Measurements from ENCODE around the gene UFSP2. TPM values are rescaled to one million over a fixed set of nuclear protein-coding genes. Genes with fewer than 3 reads are reported as not detected.

The UFSP2 gene
- total and polyA plus RNA-seq, 4 donors, result 35.9 to 83.3 (median 50.4) TPM

DNA sequence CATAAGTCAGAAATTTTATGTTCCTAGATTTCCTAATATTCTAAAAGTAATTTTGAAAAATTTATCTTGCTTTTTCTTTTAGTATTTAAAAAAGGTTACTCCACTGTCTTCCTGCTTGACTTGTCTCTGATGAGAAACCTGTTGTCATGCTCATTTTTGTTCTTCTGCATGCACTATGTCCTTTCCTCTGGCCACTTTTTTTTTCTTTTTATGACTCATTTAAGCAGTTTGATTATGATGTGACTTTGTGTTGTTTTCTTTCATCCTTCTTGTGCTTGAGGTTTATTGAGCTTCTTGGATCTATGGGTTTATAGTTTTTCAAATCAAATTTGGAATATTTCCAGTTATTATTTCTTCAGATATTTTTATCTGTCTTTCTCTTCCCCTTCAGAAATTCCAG, 12.0 kb upstream of the UFSP2 start:
- Histone ChIP-seq H3K9me3 (ENCODE audit: control insufficient read depth, insufficient read depth, low read length) (no peaks in the 10 kb centered on the region), H3K36me3 (ENCODE audit: control insufficient read depth, insufficient read depth, low read length) (no peaks in the 10 kb centered on the region), H3K27me3 (ENCODE audit: control insufficient read depth, insufficient read depth, low read length) (no peaks in the 10 kb centered on the region), H3K27ac (ENCODE audit: low read depth, low read length) (no peak overlapping the region), H3K4me3 (ENCODE audit: low read depth, low read length) (no peak overlapping the region), H3K4me1 (ENCODE audit: control insufficient read depth, insufficient read depth, low read length) (no peaks in the 10 kb centered on the region)
- no peak for DNase-seq (ENCODE audit: low read depth in 4 of 6, low spot score in 6 of 6)

DNA sequence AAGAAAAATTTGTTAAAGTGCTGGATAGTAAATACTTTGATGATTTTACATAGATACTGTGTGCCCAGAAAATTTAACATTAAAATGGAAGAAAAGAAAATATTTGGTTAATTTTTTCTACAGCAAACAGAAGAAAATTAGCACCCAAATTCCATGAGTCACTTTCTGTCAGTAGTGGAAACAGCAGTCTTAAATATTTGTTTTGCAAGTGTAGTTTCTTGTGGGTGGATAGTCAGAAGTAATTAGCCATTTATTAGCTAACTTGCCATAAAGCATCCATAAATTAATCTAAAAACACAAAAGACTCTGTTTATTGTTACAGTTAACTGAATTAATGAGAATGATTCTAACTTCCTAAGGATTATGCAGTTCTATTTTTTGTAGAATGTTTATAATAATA, 9.7 kb upstream of the UFSP2 start:
- no peaks in the 10 kb centered on the region for H3K36me3 ChIP-seq (ENCODE audit: control insufficient read depth, insufficient read depth, low read length)
- H3K4me3 ChIP-seq (ENCODE audit: low read depth, low read length), result no peak overlapping the region
- H3K4me1 ChIP-seq (ENCODE audit: control insufficient read depth, insufficient read depth, low read length), result no peaks in the 10 kb centered on the region
- H3K27me3 ChIP-seq (ENCODE audit: control insufficient read depth, insufficient read depth, low read length), result no peaks in the 10 kb centered on the region
- H3K9me3 ChIP-seq (ENCODE audit: control insufficient read depth, insufficient read depth, low read length), result no peaks in the 10 kb centered on the region
- no peak overlapping the region for H3K27ac ChIP-seq (ENCODE audit: low read depth, low read length)
- DNase-seq (ENCODE audit: low read depth in 4 of 6, low spot score in 6 of 6), result no peak

DNA sequence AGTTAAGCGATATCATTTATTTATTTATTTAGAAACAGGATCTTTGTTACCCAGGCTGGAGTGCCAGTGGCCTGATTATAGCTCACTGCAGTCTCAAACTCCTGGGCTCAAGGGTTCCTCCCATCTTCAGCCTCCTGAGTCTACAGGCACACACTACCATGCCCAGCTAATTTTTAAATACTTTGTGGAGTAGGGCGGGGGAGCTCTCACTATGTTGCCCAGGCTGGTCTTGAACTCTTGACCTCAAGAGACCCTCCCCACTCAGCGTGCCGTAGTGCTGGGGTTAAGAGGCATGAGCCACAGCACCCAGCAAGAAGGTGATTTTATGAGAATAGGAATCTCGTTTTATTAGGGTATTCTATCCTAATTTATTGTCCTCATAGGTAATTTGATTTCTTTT, 3.9 kb upstream of the UFSP2 start:
- no CpG with 5 or more reads among the region's 5 CpGs for WGBS (ENCODE audit: insufficient coverage)
- DNase-seq (ENCODE audit: low read depth in 4 of 6, low spot score in 6 of 6), result no peak
- Histone ChIP-seq H3K27me3 (ENCODE audit: control insufficient read depth, insufficient read depth, low read length) (no peaks in the 10 kb centered on the region), H3K9me3 (ENCODE audit: control insufficient read depth, insufficient read depth, low read length) (no peaks in the 10 kb centered on the region), H3K4me1 (ENCODE audit: control insufficient read depth, insufficient read depth, low read length) (peaks cover 10% of the 10 kb centered on the region), H3K36me3 (ENCODE audit: control insufficient read depth, insufficient read depth, low read length) (peaks cover 2% of the 10 kb centered on the region), H3K4me3 (ENCODE audit: low read depth, low read length) (no peak overlapping the region), H3K27ac (ENCODE audit: low read depth, low read length) (no peak overlapping the region)

DNA sequence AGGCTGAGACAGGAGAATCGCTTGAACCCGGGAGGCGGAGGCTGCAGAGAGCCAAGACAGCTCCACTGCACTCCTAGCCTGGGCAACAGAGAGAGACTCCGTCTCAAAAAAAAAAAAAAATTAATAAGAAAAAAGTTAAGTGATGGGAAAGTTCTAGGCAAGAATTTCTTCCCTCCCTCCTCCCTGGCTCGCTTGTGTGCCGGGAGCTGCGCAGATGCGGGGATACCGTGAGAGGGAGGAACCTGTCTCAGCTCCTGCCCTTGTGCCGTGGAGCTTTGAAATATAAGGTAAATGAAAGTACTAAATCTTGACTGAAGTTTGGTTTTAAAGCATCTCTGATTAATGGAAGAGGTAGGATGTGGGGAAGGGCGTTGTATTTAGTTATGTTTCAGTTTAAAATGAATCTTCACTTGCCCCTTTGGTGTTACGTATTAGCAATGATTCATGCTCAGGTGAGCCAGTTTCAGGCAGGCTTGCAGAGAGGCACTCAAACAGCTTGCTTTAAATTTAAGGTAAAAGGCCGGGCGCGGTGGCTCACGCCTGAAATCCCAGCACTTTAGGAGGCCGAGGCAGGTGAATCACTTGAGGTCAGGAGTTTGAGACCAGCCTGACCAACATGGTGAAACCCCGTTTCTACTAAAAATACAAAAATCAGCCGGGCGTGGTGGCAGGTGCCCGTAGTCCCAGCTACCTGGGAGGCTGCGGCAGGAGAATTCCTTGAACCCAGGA, 1.4 kb upstream of the UFSP2 start:
- no peaks in the 10 kb centered on the region for H3K9me3 ChIP-seq (ENCODE audit: control insufficient read depth, insufficient read depth, low read length)
- no peak overlapping the region for H3K27ac ChIP-seq (ENCODE audit: low read depth, low read length)
- no peaks in the 10 kb centered on the region for H3K27me3 ChIP-seq (ENCODE audit: control insufficient read depth, insufficient read depth, low read length)
- DNase-seq (ENCODE audit: low read depth in 4 of 6, low spot score in 6 of 6), result no peak
- H3K4me3 ChIP-seq (ENCODE audit: low read depth, low read length), result no peak overlapping the region
- peaks cover 18% of the 10 kb centered on the region for H3K4me1 ChIP-seq (ENCODE audit: control insufficient read depth, insufficient read depth, low read length)
- WGBS (ENCODE audit: insufficient coverage), result 100% methylated on average over 14 of the region's 22 CpGs
- peaks cover 5% of the 10 kb centered on the region for H3K36me3 ChIP-seq (ENCODE audit: control insufficient read depth, insufficient read depth, low read length)

DNA sequence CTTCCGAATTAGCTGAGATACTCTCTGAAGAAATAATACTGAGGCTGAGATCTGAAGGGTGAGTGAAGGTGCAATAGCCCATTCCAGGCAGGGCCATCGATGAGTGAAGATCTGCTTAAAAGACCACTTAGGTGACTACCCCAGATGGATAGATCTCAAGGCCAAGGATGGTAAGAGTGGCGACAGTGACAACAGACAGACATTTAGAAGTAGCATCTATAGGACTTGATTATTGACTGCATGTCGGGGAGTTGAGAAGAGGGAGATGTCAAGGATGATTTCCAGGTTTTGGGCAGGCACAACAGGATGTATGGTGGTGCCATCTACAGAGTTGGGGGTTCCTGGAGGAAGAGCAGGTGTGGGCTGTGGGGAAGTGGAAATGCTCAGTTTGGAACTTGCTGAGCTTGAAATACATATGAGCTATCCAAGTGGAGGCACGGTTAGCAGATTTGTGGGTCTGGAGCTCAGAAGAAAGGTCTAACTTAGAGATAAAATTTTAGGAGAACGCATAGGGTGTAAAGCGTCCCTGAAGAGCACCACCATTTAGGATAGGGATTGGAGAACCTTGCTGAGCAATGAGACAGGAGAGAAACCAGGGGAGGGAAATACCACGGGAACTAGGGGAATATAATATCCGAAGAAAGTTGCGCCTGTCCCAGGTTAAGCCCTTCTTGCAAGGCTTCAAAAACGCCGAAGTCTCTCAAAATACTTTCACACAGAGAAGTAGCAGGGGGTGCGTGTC, 688 bp downstream of the UFSP2 start:
- H3K27ac ChIP-seq (ENCODE audit: low read depth, low read length), result peak overlapping the region; percentile 93
- no peaks in the 10 kb centered on the region for H3K27me3 ChIP-seq (ENCODE audit: control insufficient read depth, insufficient read depth, low read length)
- DNase-seq (ENCODE audit: low read depth in 4 of 6, low spot score in 6 of 6), result peak in 3 of 6 donors; percentile 26 to 75 (median 47)
- H3K4me3 ChIP-seq (ENCODE audit: low read depth, low read length), result peak overlapping the region; percentile 93
- peaks cover 5% of the 10 kb centered on the region for H3K36me3 ChIP-seq (ENCODE audit: control insufficient read depth, insufficient read depth, low read length)
- peaks cover 18% of the 10 kb centered on the region for H3K4me1 ChIP-seq (ENCODE audit: control insufficient read depth, insufficient read depth, low read length)
- no peaks in the 10 kb centered on the region for H3K9me3 ChIP-seq (ENCODE audit: control insufficient read depth, insufficient read depth, low read length)
- 16% methylated on average over 12 of the region's 13 CpGs for WGBS (ENCODE audit: insufficient coverage)

DNA sequence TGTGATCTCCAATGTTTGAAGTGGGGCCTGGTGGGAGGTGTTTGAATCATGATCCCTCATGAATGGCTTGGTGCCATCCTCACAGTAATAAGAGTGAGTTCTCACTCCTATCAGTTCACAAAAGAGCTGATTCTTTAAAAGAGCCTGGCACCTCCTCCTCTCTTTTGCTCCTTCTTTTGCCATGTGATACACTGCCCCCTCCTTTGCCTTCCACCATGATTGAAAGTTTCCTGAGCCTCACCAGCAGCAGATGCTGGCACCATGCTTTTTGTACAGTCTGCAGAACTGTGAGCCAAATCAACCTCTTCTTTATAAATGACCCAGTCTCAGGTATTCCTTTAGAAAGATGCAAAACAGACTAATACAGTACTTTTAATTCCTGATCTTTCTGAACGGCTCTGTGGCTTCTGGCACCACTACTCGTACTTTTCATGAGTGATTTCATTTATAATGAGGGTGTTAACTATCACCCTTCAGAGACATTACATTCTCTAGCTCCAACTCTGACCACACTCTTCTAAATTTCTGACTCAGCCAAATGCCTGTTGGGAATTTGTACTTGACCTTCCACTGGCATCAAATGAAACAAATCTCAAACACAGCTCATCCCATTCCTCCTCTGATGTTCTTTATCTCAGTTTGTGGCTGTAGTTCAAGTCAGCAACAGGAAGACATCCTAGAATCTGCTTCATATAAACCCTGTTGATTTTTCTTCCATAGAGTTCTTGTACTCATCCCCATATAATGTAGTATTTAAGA, 4.2 kb downstream of the UFSP2 start:
- Histone ChIP-seq H3K9me3 (ENCODE audit: control insufficient read depth, insufficient read depth, low read length) (no peaks in the 10 kb centered on the region), H3K27ac (ENCODE audit: low read depth, low read length) (no peak overlapping the region), H3K27me3 (ENCODE audit: control insufficient read depth, insufficient read depth, low read length) (no peaks in the 10 kb centered on the region), H3K4me1 (ENCODE audit: control insufficient read depth, insufficient read depth, low read length) (peaks cover 13% of the 10 kb centered on the region), H3K36me3 (ENCODE audit: control insufficient read depth, insufficient read depth, low read length) (peaks cover 19% of the 10 kb centered on the region), H3K4me3 (ENCODE audit: low read depth, low read length) (no peak overlapping the region)
- peak in 1 of 6 donors; percentile 13 for DNase-seq (ENCODE audit: low read depth in 4 of 6, low spot score in 6 of 6)
- no CpG with 5 or more reads among the region's 2 CpGs for WGBS (ENCODE audit: insufficient coverage)

DNA sequence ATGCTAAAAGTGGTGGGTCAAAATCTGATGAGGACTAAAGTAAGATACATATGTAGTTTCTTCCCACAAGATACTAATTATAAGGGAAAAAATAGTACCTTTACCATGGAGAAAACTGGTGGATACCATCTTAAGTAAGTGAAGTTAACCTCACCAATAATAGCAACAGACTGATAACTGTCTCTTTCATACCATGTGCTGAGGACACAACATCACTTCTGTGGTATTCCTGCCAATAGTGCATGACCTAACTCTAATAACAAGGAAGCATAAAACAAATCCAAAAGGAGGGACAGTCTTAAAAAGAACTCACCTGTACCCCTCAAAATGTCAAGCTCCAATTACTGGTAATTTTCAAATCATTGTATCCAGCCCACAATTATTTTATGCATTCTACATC, 8.8 kb downstream of the UFSP2 start:
- no peaks in the 10 kb centered on the region for H3K9me3 ChIP-seq (ENCODE audit: control insufficient read depth, insufficient read depth, low read length)

DNA sequence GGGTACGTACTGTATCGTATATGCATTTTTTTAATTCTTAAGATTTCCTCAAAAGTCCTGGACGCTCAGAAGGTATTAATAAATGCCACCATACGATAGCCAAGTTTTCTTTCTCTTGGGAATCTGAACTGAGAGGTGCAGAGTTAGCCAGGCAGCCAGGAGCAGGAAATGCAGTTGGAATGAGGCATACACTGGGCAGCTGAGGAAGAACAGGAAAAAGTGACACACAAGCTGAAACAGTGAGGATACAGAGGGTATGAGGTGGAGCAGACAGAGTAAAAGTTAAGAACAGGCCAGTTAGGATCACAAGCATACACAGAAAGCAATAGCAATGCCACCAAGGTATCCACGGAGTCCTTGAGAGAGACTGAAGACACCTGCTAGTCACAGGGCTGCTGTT, 13.4 kb downstream of the UFSP2 start:
- no peak for DNase-seq (ENCODE audit: low read depth in 4 of 6, low spot score in 6 of 6)
- Histone ChIP-seq H3K36me3 (ENCODE audit: control insufficient read depth, insufficient read depth, low read length) (peaks cover 16% of the 10 kb centered on the region), H3K4me1 (ENCODE audit: control insufficient read depth, insufficient read depth, low read length) (no peaks in the 10 kb centered on the region), H3K27ac (ENCODE audit: low read depth, low read length) (no peak overlapping the region), H3K9me3 (ENCODE audit: control insufficient read depth, insufficient read depth, low read length) (no peaks in the 10 kb centered on the region), H3K27me3 (ENCODE audit: control insufficient read depth, insufficient read depth, low read length) (no peaks in the 10 kb centered on the region), H3K4me3 (ENCODE audit: low read depth, low read length) (no peak overlapping the region)
- 100% methylated on average over 5 of the region's 5 CpGs for WGBS (ENCODE audit: insufficient coverage)

More for the DNA sequence above, 8.8 kb downstream of the UFSP2 start:
- H3K27me3 ChIP-seq (ENCODE audit: control insufficient read depth, insufficient read depth, low read length), result no peaks in the 10 kb centered on the region
- H3K4me1 ChIP-seq (ENCODE audit: control insufficient read depth, insufficient read depth, low read length), result no peaks in the 10 kb centered on the region
- no peak for DNase-seq (ENCODE audit: low read depth in 4 of 6, low spot score in 6 of 6)
- H3K36me3 ChIP-seq (ENCODE audit: control insufficient read depth, insufficient read depth, low read length), result peaks cover 24% of the 10 kb centered on the region
- no peak overlapping the region for H3K27ac ChIP-seq (ENCODE audit: low read depth, low read length)
- no peak overlapping the region for H3K4me3 ChIP-seq (ENCODE audit: low read depth, low read length)

DNA sequence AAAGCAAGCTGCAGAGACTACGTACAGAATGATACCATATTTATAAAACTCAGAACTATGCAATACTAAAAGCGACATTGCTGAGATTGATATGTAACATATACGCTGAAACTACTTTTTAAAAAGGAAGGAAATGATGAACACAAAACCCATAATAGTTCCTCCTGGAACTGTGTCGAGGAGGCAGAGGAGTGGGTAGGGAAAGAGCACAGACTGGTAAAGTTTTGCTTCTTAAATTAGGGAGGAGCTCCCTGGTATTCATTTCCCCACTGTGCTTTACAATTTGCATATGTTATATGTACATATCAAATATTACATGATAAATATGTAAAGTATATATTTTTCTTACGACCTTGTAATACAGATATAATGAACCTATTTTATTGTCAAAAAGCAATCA, 13.9 kb downstream of the UFSP2 start:
- peaks cover 16% of the 10 kb centered on the region for H3K36me3 ChIP-seq (ENCODE audit: control insufficient read depth, insufficient read depth, low read length)
- H3K27ac ChIP-seq (ENCODE audit: low read depth, low read length), result no peak overlapping the region
- DNase-seq (ENCODE audit: low read depth in 4 of 6, low spot score in 6 of 6), result no peak

More for the DNA sequence above, 13.9 kb downstream of the UFSP2 start:
- Histone ChIP-seq H3K4me1 (ENCODE audit: control insufficient read depth, insufficient read depth, low read length) (no peaks in the 10 kb centered on the region), H3K27me3 (ENCODE audit: control insufficient read depth, insufficient read depth, low read length) (no peaks in the 10 kb centered on the region), H3K4me3 (ENCODE audit: low read depth, low read length) (no peak overlapping the region), H3K9me3 (ENCODE audit: control insufficient read depth, insufficient read depth, low read length) (no peaks in the 10 kb centered on the region)
- no CpG with 5 or more reads among the region's 5 CpGs for WGBS (ENCODE audit: insufficient coverage)
